ENCODE data around the gene SPOCK2. TPM values are rescaled to one million over a fixed set of nuclear protein-coding genes. Genes with fewer than 3 reads are reported as not detected.

Gene SPOCK2
- total RNA-seq, 1 donor: 488 TPM

DNA sequence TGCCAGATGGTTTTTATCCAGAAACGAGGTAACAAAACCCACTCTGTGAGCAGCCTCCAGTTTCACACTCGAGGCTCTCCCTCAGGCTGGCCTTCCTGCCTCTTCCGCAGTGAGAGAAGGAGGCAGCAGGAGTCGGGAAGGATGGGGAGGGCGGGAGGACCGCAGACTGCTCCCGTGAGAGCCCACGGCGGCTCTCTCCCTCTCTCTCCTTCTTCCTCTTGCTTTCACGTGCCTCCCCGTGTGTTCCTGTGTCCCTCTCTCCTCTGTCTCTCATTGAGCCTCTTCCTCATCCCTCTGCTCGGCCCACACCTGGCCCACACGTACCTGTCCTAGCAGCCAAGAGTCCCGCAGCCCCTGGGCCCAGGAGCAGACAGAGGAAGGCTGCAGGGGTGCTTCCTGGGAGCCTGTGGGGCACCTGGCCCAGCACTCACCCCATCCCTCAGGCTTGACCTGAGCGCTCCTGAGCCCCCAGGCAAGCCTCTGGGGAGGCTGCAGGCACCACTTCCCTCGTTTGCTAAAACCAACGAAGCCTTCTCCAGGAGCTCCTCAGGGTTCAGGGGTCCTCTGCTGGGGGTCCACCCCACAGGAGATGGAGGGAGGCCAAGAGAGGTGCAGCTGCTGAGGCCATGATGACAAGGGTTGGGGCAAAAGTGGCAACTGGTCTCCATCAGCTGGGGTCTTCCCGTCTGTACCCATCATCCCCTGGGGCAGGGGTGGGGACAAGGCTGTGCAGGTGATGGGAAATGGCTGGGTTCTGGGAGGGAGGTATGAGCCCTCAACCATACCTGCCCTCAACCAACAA lies 13.6 kb downstream of the SPOCK2 start:
- Histone ChIP-seq H3K9me3 (ENCODE audit: low read depth, low read length) (no peaks in the 10 kb centered on the region), H3K4me3 (ENCODE audit: low read length) (no peak overlapping the region), H3K4me1 (ENCODE audit: insufficient read depth, low read length) (peaks cover 51% of the 10 kb centered on the region), H3K27me3 (ENCODE audit: insufficient read depth, low read length) (no peaks in the 10 kb centered on the region)

DNA sequence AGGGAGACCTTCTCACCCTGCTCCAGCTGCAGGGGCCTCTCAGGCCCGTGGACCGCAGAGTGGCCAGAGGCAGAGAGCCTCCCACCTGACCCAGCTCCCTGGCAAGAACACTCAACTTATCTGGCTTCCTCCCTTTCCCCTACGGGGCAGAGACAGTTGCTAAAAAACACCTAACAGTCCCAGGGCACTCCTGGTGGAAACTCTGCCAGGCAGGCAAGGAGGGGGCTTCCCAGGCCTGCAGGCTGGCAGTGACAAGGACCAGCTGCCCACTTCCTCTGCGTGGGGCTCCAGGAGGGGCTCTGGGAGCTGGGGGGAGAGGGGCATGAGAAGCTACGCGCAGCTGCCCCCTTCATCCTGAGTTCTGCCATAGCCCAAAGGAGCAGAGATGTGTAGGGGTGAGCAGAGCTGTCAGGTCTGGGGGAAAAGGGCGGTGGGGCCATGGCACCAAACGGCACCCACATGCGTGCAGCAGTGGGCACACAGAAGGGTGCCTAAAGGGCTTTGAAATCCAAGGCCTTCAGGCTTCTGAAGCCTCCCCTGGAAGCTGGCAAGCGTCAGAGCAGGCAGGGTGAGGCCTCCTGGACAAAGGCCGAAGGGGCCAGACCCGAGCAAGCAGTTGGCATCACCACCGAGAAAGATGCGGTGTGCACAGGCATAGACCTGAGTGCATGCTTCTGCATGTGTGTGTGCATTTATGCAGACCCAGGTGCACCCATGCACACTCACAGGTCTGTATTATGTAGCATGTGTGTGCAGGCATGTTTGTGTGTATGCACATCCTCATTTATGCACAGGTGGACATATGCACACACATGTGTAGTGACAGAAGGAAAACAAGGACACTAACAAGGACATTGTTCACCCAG lies 14.4 kb downstream of the SPOCK2 start:
- Histone ChIP-seq H3K27me3 (ENCODE audit: insufficient read depth, low read length) (no peaks in the 10 kb centered on the region), H3K4me1 (ENCODE audit: insufficient read depth, low read length) (peaks cover 43% of the 10 kb centered on the region), H3K9me3 (ENCODE audit: low read depth, low read length) (no peaks in the 10 kb centered on the region), H3K4me3 (ENCODE audit: low read length) (no peak overlapping the region)

DNA sequence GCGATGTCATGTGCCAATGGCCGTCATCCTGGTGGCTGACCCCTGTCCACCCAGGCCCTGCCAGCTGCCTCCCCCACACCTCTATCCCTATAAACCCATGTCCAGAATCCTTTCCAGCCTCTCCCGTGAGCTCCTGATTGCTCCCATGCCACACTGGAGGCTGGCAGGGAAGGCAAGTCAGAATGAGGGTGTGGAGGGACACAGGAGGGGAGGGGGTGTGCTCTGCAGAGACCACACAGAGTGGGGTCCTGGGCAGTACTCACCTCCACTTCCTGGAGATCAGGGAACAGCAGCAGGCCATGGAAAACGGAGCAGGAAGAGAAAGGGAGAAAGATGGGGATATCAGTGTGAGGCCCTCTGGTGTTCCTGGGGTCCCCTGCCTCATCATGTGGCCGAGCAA lies 15.7 kb downstream of the SPOCK2 start:
- H3K4me1 ChIP-seq (ENCODE audit: insufficient read depth, low read length): peaks cover 35% of the 10 kb centered on the region
- H3K4me3 ChIP-seq (ENCODE audit: low read length): no peak overlapping the region
- H3K27me3 ChIP-seq (ENCODE audit: insufficient read depth, low read length): no peaks in the 10 kb centered on the region
- no peaks in the 10 kb centered on the region for H3K9me3 ChIP-seq (ENCODE audit: low read depth, low read length)

DNA sequence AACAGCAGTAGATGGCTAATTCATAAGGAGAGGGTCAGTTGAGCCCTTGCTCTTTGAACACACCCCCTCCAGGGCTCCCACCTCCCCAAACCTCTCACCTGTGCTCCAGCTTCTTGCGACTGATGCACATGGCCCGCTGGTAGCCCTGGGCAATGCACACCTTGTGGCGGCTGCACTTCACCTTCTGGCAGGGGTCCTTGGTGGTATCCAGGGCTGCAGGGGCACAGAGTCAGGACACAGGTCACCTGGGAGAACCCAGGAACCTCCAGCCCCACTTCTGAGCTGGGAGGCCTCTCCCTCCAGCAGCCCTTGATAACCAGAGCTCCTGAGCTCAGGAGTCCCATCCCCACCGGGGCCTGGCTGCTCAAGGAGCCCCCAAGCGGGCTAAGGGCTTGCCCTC lies 16.3 kb downstream of the SPOCK2 start:
- Histone ChIP-seq H3K4me3 (ENCODE audit: low read length) (no peak overlapping the region), H3K27me3 (ENCODE audit: insufficient read depth, low read length) (no peaks in the 10 kb centered on the region), H3K4me1 (ENCODE audit: insufficient read depth, low read length) (peaks cover 29% of the 10 kb centered on the region), H3K9me3 (ENCODE audit: low read depth, low read length) (no peaks in the 10 kb centered on the region)

DNA sequence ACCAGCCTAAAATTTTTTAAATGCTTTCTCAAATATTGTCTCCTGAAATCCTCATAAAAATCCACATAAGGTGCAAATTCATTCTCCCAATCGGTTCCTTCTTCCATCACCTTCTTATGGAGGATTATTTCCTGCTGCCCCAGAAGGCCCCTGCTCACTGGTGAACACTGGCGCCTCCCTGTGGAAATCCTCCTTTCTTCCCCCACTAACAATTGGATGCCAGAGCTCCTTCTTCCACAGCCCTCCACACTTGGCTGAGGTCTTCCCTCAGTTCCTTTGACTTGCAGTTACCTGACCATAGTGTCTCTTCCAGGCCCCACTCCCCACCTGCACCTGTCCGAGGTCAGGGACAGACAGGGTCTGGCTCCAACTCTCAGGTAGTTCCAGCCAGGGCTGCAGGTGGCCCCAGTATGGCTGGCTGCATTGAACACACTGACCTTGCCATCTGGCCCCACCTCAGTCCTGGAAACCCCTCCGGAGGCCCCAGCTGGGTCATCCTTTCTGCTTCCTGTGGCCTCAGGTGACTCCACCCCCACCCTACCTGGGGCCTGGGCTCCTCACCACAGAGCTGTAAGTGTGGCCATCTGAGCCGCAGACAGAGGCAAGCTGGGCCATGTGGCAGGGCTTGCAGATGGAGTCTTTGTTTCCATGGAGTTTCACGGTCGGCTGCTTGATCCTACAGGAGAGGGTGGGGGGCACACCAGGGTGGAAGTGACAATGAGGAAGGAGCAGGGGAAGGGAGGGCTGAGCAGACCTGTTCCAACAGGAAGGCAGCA lies 18.4 kb downstream of the SPOCK2 start:
- H3K27me3 ChIP-seq (ENCODE audit: insufficient read depth, low read length): no peaks in the 10 kb centered on the region
- H3K4me1 ChIP-seq (ENCODE audit: insufficient read depth, low read length): peaks cover 10% of the 10 kb centered on the region
- no peaks in the 10 kb centered on the region for H3K9me3 ChIP-seq (ENCODE audit: low read depth, low read length)
- no peak overlapping the region for H3K4me3 ChIP-seq (ENCODE audit: low read length)

DNA sequence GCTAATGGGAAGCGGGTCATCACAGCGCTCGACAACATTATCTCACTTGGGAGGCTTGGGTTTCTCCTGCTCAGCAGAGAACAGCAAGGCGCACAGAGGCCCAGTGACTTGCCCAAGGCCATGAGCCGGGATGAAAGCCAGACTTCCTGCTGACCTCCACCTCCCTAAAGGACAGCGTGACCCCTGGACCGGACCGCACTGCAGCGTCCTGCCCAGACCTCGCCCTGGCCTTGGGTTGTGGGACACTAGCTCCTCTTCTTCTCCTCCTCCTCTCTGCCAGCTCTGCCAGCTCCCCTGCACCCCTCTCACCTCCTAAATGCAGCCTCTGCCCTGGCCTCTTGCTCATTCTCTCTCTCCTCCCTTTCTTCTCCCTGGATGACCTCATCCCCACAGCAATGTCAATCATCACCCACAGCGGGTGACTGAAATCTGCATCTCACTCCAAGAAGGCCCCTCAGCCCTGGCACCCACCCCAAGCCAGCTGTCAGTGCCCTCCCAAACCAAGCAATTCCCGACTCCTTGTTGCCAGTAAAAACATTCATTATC lies 19.4 kb downstream of the SPOCK2 start:
- H3K27me3 ChIP-seq (ENCODE audit: insufficient read depth, low read length): no peaks in the 10 kb centered on the region
- H3K4me3 ChIP-seq (ENCODE audit: low read length): no peak overlapping the region
- H3K4me1 ChIP-seq (ENCODE audit: insufficient read depth, low read length): peaks cover 4% of the 10 kb centered on the region
- H3K9me3 ChIP-seq (ENCODE audit: low read depth, low read length): no peaks in the 10 kb centered on the region

DNA sequence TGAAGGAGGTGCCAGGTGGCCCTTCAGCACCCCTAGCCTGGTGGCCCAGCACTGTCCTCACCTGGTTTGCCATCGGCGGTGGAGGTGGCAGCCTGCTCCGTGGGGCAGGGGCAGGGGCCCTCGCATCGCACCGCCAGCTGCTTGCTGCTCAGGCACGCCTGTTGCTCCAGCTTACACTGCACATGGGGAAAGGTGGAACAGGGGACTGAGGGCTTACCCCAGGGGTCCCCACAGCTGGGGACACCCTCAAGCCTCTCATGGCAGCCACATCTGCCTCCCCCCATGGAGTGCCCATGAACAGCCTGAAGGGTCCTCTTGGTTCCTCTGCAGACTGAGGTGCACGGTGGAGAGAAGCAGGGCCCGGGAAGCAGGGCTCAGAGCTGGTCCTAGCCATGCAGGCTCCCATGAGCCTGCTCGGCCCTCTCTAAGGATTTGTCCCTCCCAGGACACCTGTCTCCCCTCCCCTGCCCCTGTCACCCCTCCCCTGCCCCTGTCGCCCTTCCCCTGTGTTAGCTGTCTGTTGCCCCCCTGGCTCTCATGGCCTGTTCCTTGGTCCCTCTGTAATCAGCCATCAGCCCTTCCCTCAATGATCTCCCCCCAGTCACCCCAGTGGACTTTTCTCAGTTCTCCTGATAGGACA lies 20.1 kb downstream of the SPOCK2 start:
- Histone ChIP-seq H3K4me3 (ENCODE audit: low read length) (no peak overlapping the region), H3K27me3 (ENCODE audit: insufficient read depth, low read length) (no peaks in the 10 kb centered on the region), H3K9me3 (ENCODE audit: low read depth, low read length) (no peaks in the 10 kb centered on the region), H3K4me1 (ENCODE audit: insufficient read depth, low read length) (no peaks in the 10 kb centered on the region)

DNA sequence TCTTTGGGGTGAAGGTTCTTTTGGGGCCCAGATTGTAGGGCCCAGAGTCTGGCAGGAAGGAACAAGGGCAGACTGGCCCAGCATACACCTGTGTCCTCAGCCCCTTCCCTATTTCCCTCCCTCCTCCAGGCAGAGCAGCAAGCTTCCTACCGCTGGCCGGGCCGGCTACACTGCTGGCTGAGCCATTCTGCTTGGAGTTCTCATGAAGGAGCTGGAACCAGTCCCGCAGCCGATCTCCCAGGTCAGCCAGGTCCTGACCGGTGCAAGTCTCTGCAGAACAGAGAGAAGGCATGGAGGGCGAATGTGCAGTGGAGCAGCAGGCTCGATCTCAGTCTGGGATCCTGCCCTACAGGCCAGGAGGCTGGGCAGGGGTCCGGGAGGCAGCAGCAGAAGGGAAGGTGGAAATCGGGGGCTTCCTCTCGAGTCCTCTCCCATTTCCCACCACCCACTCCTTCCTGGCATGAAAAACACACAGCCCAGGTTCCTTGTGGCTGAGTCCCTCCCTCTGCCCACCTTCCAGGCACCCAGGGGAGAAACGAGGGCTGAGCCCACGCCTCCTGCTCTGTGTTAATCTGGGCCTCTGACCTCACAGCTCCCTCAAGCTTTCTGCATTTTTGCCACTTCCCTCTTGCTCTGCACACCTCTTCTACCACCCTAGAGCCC lies 20.8 kb downstream of the SPOCK2 start:
- no peaks in the 10 kb centered on the region for H3K4me1 ChIP-seq (ENCODE audit: insufficient read depth, low read length)
- H3K9me3 ChIP-seq (ENCODE audit: low read depth, low read length): no peaks in the 10 kb centered on the region
- H3K27me3 ChIP-seq (ENCODE audit: insufficient read depth, low read length): no peaks in the 10 kb centered on the region
- H3K4me3 ChIP-seq (ENCODE audit: low read length): no peak overlapping the region

DNA sequence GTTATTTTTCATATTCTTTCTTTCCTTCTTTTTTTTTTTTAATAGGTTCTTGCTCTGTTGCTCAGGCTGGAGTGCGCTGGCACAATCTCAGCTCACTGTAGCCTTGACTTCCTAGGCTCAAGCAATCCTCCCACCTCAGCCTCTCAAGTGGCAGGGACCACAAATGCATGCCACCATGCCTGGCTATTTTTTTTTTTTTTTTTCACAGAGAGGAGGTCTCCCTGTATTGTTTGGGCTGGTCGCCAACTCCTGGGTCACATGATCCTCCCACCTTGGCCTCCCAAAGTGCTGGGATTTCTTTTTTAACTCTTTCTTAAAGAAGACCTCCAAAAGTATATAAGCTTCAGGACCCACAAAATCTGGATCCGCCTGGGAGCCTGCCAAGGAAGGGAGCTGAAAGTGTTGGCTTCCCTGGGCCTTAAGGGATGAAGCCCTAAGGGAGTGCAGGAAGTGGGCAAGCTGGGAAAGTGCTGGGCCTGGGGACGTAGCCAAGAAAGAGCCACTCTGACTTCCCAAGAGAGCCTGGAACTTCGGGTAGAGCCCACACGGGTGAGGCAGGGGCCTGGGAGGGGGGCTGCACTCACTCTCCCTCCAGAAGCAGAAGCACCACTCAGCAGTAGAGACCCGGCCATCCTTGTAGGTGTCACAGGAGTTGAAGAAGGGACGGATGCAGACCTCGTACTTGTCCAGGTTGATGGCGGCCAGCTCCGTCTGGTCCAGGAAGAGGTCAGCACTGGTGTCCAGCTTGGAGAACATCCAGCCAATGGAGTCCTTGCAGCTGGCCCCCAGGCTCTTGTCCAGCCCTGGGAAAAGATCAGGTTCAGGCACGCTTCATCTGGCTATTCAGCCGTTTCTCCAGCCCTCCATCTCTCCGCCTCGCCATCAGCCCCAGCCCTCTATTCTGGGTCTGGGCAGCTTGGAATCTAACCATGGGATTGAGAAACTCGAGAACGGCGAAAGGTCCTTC lies 21.8 kb downstream of the SPOCK2 start:
- Histone ChIP-seq H3K9me3 (ENCODE audit: low read depth, low read length) (no peaks in the 10 kb centered on the region), H3K4me3 (ENCODE audit: low read length) (no peak overlapping the region), H3K27me3 (ENCODE audit: insufficient read depth, low read length) (no peaks in the 10 kb centered on the region), H3K4me1 (ENCODE audit: insufficient read depth, low read length) (no peaks in the 10 kb centered on the region)

DNA sequence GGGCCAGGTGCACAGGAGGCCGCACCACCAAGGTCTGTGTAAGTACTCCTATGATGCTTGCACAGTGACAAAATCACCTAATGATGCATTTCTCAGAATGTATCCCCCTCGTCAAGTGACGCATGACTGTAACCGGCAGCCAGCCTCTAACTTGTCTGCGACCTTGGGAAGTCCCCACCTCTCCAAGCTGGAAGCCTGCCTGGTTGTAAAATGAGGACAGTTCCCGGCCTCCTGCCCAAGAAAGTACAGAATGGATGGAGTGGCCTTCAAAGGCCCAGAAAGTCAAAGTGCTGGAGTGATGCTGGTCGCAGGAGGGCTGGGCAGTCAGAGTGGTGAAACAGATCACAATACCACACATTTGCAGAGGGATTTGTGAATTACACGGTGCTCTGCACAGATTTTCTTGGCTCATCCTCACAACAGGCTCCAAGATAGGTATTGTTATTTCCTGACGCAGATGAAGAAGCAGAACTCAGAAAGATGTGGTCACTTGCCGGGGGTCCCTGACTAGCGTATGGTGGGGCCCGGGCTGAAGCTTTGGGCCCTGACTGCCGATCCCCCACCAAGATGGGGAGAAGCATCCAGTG lies 22.8 kb downstream of the SPOCK2 start:
- no peak overlapping the region for H3K4me3 ChIP-seq (ENCODE audit: low read length)
- H3K27me3 ChIP-seq (ENCODE audit: insufficient read depth, low read length): no peaks in the 10 kb centered on the region
- no peaks in the 10 kb centered on the region for H3K9me3 ChIP-seq (ENCODE audit: low read depth, low read length)
- H3K4me1 ChIP-seq (ENCODE audit: insufficient read depth, low read length): no peaks in the 10 kb centered on the region

DNA sequence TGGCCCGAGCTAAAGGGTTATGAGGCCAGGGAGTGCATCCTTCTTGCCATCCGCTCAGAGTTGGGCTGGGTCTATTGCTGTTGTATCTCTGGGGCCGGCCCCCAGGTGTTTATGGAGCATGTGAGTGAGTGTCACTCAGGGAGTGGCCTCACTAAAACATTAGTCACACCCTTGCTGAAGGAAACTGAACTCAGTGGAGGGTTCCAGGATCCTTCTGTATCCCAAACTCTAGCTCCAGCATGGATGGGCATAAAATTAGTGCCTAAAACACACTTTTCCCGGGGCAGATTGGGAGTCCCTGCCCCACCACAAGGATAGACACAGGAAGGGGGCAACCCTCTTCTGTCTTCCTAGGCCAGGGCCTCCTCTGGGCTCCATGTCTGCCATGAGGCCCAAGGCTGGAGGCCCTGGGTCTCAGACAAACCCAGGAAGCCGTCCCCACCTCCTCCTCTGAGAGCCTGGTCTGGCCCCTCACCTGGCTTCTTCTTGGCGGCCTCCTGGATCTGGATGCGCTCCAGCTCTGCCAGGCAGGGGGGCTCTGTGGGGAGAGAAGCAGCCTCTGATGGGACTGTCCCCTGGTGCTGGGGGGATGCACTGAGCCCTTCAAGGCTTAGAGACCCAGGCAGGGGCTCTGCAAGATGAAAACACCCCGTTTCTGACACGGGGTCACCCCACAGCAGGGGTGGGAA lies 24.5 kb downstream of the SPOCK2 start:
- H3K27me3 ChIP-seq (ENCODE audit: insufficient read depth, low read length): no peaks in the 10 kb centered on the region
- no peaks in the 10 kb centered on the region for H3K4me1 ChIP-seq (ENCODE audit: insufficient read depth, low read length)
- H3K4me3 ChIP-seq (ENCODE audit: low read length): no peak overlapping the region
- H3K9me3 ChIP-seq (ENCODE audit: low read depth, low read length): no peaks in the 10 kb centered on the region

DNA sequence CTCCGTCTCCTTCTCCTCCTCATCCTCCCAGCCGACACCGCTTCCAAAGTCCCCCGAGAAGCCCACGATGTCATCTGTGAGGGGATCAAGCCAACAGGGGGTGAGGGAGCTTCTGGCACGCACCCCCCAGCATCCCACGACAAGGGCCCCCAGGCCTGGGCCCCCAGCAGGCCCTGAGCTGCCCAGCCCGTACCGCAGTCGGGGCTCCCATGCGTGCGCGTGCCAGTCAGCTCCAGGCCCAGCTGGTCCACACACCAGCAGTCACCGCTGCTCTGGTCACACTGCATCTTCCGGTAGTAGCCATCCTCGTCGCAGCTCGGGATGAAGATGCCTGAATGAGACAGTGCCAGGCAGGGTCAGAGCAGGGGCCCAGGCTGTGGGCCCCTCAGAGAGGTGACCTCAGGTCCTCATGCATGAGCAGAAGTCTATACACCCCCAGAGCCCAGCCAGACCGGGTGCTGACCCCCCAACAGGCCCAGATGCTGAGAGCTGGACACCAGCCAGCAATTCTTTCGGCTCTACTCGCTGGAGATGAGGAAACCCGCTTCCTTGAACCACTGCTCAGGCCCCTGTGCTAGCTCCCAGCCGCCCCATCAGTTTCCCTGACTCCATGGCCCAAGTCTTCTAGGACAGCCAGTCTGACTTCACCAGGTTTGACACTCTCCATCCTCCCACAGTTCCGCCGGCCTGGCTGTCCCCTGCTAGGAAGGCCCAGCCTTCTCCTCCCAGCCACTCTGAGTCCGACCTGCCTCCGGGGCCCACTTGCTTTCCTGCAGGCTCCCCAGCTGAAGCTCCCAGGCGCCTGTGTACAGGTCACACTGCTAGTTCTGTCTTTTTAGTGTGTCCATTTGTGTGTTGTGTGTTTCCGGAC lies 25.3 kb downstream of the SPOCK2 start:
- no peaks in the 10 kb centered on the region for H3K4me1 ChIP-seq (ENCODE audit: insufficient read depth, low read length)
- H3K27me3 ChIP-seq (ENCODE audit: insufficient read depth, low read length): no peaks in the 10 kb centered on the region
- no peak overlapping the region for H3K4me3 ChIP-seq (ENCODE audit: low read length)
- no peaks in the 10 kb centered on the region for H3K9me3 ChIP-seq (ENCODE audit: low read depth, low read length)
